HL-60/S4 treated with phorbol 12-myristate 13-acetate at 8.2 ng/mL for 4 days and 3 days (cell line): Measurements from ENCODE around the gene PDIA5.

Source experiments
- in situ Hi-C: fragments of 300-500 bp; cut with MboI; formaldehyde crosslinking; loops from 2 replicates; pipeline ENCODE4 v1.15.0; 2022; ENCODE audit warnings: low sequenced_read_pairs

PDIA5 gene

GRCh38 chr3:123090728-123091531 is 24.1 kb downstream of the PDIA5 start:
- in situ Hi-C loops = no loop called here

GRCh38 chr3:123092243-123092642 is 25.4 kb downstream of the PDIA5 start:
- in situ Hi-C loops = no loop called here

GRCh38 chr3:123093696-123094095 is 26.9 kb downstream of the PDIA5 start:
- in situ Hi-C loops = no loop called here

GRCh38 chr3:123094516-123095313 is 27.9 kb downstream of the PDIA5 start:
- in situ Hi-C loops = no loop called here

- in situ Hi-C loops = no loop called here
Measured at GRCh38 chr3:123096126-123096525, 29.3 kb downstream of the PDIA5 start.

- in situ Hi-C loops = no loop called here
Measured at GRCh38 chr3:123096731-123097130, 29.9 kb downstream of the PDIA5 start.

- in situ Hi-C loops = no loop called here
Measured at GRCh38 chr3:123098426-123099330, 31.9 kb downstream of the PDIA5 start.

- in situ Hi-C loops = no loop called here
Measured at GRCh38 chr3:123099331-123100192, 32.7 kb downstream of the PDIA5 start.

- in situ Hi-C loops = no loop called here
Measured at GRCh38 chr3:123100193-123100776, 33.5 kb downstream of the PDIA5 start.

GRCh38 chr3:123102249-123102648 is 35.4 kb downstream of the PDIA5 start:
- in situ Hi-C loops = no loop called here

- in situ Hi-C loops = no loop called here
Measured at GRCh38 chr3:123102826-123103225, 36.0 kb downstream of the PDIA5 start.

GRCh38 chr3:123104550-123104949 is 37.7 kb downstream of the PDIA5 start:
- in situ Hi-C loops = no loop called here

- in situ Hi-C loops = no loop called here
Measured at GRCh38 chr3:123105201-123106189, 38.7 kb downstream of the PDIA5 start.

- in situ Hi-C loops = no loop called here
Measured at GRCh38 chr3:123110282-123110975, 43.6 kb downstream of the PDIA5 start.

- in situ Hi-C loops = no loop called here
Measured at GRCh38 chr3:123110976-123111615, 44.3 kb downstream of the PDIA5 start.

- in situ Hi-C loops = no loop called here
Measured at GRCh38 chr3:123111640-123112039, 44.8 kb downstream of the PDIA5 start.

GRCh38 chr3:123112232-123112631 is 45.4 kb downstream of the PDIA5 start:
- in situ Hi-C loops = no loop called here
